GM23338 (cell line): ENCODE data around the gene PRMT5. TPM values are rescaled to one million over a fixed set of nuclear protein-coding genes. Genes with fewer than 3 reads are reported as not detected.

Experiments
- ATAC-seq: fragments of 200-7000 bp; cut with Tn5 transposase; 3 replicates; pipeline ENCODE4 v1.9.1; 2020
- DNase-seq: peaks from one replicate; pipeline ENCODE4 v3.0.0-alpha.2; 2015; ENCODE audit warnings: low spot score
- H2AFZ ChIP-seq: fragments of 200-600 bp; sonication (generic); 2 replicates; pipeline ENCODE4 v1.8.0; 2016; ENCODE audit warnings: antibody characterized with exemption, mild to moderate bottlenecking, moderate library complexity
- H3F3A ChIP-seq: fragments of 200-600 bp; sonication (generic); replicated peaks from 2 replicates; pipeline ENCODE4 v1.8.0; 2017; ENCODE audit warnings: antibody characterized with exemption, mixed run types, low read depth
- H3K27ac ChIP-seq: fragments of 200-600 bp; sonication (generic); 2 replicates; pipeline ENCODE4 v1.6.1; 2016; ENCODE audit warnings: low read depth
- H3K27me3 ChIP-seq: fragments of 200-600 bp; sonication (generic); 2 replicates; pipeline ENCODE4 v1.8.0; 2016; ENCODE audit warnings: mild to moderate bottlenecking, mixed run types, moderate library complexity; ENCODE audit not compliant: insufficient read depth
- H3K36me3 ChIP-seq: fragments of 200-600 bp; sonication (generic); 2 replicates; pipeline ENCODE4 v1.8.0; 2016; ENCODE audit warnings: mild to moderate bottlenecking; ENCODE audit not compliant: insufficient read depth
- H3K4me1 ChIP-seq: fragments of 200-600 bp; sonication (generic); 2 replicates; pipeline ENCODE4 v1.8.0; 2016; ENCODE audit warnings: mild to moderate bottlenecking, moderate library complexity; ENCODE audit not compliant: insufficient read depth
- H3K4me2 ChIP-seq: fragments of 200-600 bp; sonication (generic); 2 replicates; pipeline ENCODE4 v1.7.1; 2017; ENCODE audit warnings: mixed run types
- H3K4me3 ChIP-seq: fragments of 200-600 bp; sonication (generic); 2 replicates; pipeline ENCODE4 v1.6.1; 2016; ENCODE audit warnings: mixed run types
- H3K79me2 ChIP-seq: fragments of 200-600 bp; sonication (generic); replicated peaks from 2 replicates; pipeline ENCODE4 v1.8.0; 2017; ENCODE audit warnings: mild to moderate bottlenecking; ENCODE audit not compliant: insufficient read depth
- H3K9me2 ChIP-seq: fragments of 200-600 bp; sonication (generic); 2 replicates; pipeline ENCODE4 v1.8.0; 2017; ENCODE audit not compliant: insufficient read depth
- H4K20me1 ChIP-seq: fragments of 200-600 bp; sonication (generic); replicated peaks from 2 replicates; pipeline ENCODE4 v1.8.0; 2017; ENCODE audit warnings: mild to moderate bottlenecking; ENCODE audit not compliant: insufficient read depth
- H3K27ac Mint-ChIP-seq: 2 replicates; pipeline ENCODE4 v1.8.0; 2020; ENCODE audit warnings: inconsistent platforms, mild to moderate bottlenecking, moderate library complexity, mixed read lengths
- H3K27me3 Mint-ChIP-seq: 3 replicates; pipeline ENCODE4 v1.8.0; 2022; ENCODE audit warnings: low read depth, mild to moderate bottlenecking, moderate library complexity, mixed read lengths, inconsistent platforms; ENCODE audit not compliant: insufficient read depth, poor library complexity
- H3K36me3 Mint-ChIP-seq: 3 replicates; pipeline ENCODE4 v1.8.0; 2021; ENCODE audit warnings: low read depth, mild to moderate bottlenecking, inconsistent platforms, moderate library complexity, mixed read lengths
- H3K4me1 Mint-ChIP-seq: 3 replicates; pipeline ENCODE4 v1.8.0; 2020; ENCODE audit warnings: mild to moderate bottlenecking, inconsistent platforms, mixed read lengths
- H3K4me3 Mint-ChIP-seq: 3 replicates; pipeline ENCODE4 v1.8.0; 2021; ENCODE audit warnings: moderate library complexity, mild to moderate bottlenecking, inconsistent platforms, mixed read lengths
- H3K9me3 Mint-ChIP-seq: 3 replicates; pipeline ENCODE4 v1.8.0; 2020; ENCODE audit warnings: moderate library complexity, mild to moderate bottlenecking, inconsistent platforms, mixed read lengths
- CREB1 ChIP-seq: fragments of 250-450 bp; sonication (Bioruptor Pico); IDR thresholded peaks from 2 replicates; pipeline ENCODE4 v1.5.0; 2020; ENCODE audit warnings: low read depth, mild to moderate bottlenecking, moderate library complexity
- CTCF ChIP-seq, 2 experiments: fragments of 200-600 bp in 1 of 2; sonication (generic) in 1 of 2; conservative IDR thresholded peaks; 2 replicates each; pipeline versions ENCODE4 v1.5.1 to v1.6.1; 2016 to 2017; ENCODE audit warnings: antibody characterized with exemption in 2 of 2, low read depth in 2 of 2, mild to moderate bottlenecking in 2 of 2, moderate library complexity in 1 of 2
- ETS1 ChIP-seq: IDR thresholded peaks from 2 replicates; pipeline ENCODE4 v1.6.1; 2016; ENCODE audit warnings: antibody characterized with exemption
- EZH2phosphoT487 ChIP-seq: fragments of 200-600 bp; sonication (generic); IDR thresholded peaks from one replicate; pipeline ENCODE4 v1.8.1; 2018; ENCODE audit warnings: antibody characterized with exemption; ENCODE audit not compliant: unreplicated experiment
- JUNB ChIP-seq: IDR thresholded peaks from one replicate; pipeline ENCODE4 v1.6.1; 2016; ENCODE audit warnings: antibody characterized with exemption; ENCODE audit not compliant: unreplicated experiment
- NANOG ChIP-seq: IDR thresholded peaks from 2 replicates; pipeline ENCODE4 v1.6.1; 2016; ENCODE audit warnings: antibody characterized with exemption, borderline replicate concordance
- STAT1 ChIP-seq: IDR thresholded peaks from one replicate; pipeline ENCODE4 v1.6.1; 2016; ENCODE audit warnings: antibody characterized with exemption; ENCODE audit not compliant: unreplicated experiment
- ZNF114 ChIP-seq: fragments of 250-450 bp; sonication (Bioruptor Pico); IDR thresholded peaks from 2 replicates; pipeline ENCODE4 v1.5.0; 2020; ENCODE audit warnings: mild to moderate bottlenecking, moderate library complexity
- ZNF331 ChIP-seq: fragments of 250-450 bp; sonication (Bioruptor Pico); IDR thresholded peaks from 2 replicates; pipeline ENCODE4 v1.5.0; 2020; ENCODE audit warnings: low read depth, mild to moderate bottlenecking, moderate library complexity
- ZNF462 ChIP-seq: fragments of 250-450 bp; sonication (Bioruptor Pico); IDR thresholded peaks from 2 replicates; pipeline ENCODE4 v1.5.0; 2020; ENCODE audit warnings: mild to moderate bottlenecking, moderate library complexity
- polyA plus RNA-seq: library from polyadenylated mRNA; unstranded; fragments of >200 nt; fragmentation: Nextera tagmentation; extraction: Ambion mirVana; gene quantifications from 2 replicates; pipeline ENCODE4 v1.2.1, GENCODE V29; 2016
- total RNA-seq: library from RNA; depleted of rRNA; stranded (reverse); fragments of >200 nt; shearing (Covaris generic); gene quantifications from 2 replicates; pipeline ENCODE4 v1.2.3, GENCODE V29; 2014

PRMT5 gene
- total and polyA plus RNA-seq, 2 experiments from 2014 or later: 68.8 to 124 TPM

GRCh38 chr14:22978487-22978837, 49.3 kb upstream of the PRMT5 start (continued):
- TF ChIP-seq ETS1: no peak

- H3K9me2 ChIP-seq: no peaks in the 10 kb centered on the region
- H3K27me3 ChIP-seq: peaks cover 19% of the 10 kb centered on the region
- H3K36me3 ChIP-seq: peaks cover 27% of the 10 kb centered on the region
- Mint-ChIP-seq H3K27ac (peak overlapping the region; percentile 92), H3K9me3 (no peaks in the 10 kb centered on the region), H3K27me3 (peaks cover 25% of the 10 kb centered on the region), H3K4me1 (peaks cover 48% of the 10 kb centered on the region), H3K4me3 (peak overlapping the region; percentile 69), H3K36me3 (peaks cover 62% of the 10 kb centered on the region)
- H3K79me2 ChIP-seq: peaks cover 47% of the 10 kb centered on the region
- no peaks in the 10 kb centered on the region; the same call in 1 of the 2 replicates for H4K20me1 ChIP-seq
- no peak overlapping the region for H2AFZ ChIP-seq
- peak; percentile 96 for DNase-seq
- peak overlapping the region; percentile 92 for H3K4me2 ChIP-seq
- peak overlapping the region; percentile 70 for H3K4me3 ChIP-seq
- H3F3A ChIP-seq: peaks cover 42% of the 10 kb centered on the region
- H3K27ac ChIP-seq: peak overlapping the region; percentile 99
- ATAC-seq: peak; percentile 57
- peaks cover 36% of the 10 kb centered on the region for H3K4me1 ChIP-seq
- TF ChIP-seq JUNB (no peak), ZNF114 (CRISPR knock-in tag) (no peak), ZNF462 (no peak), CREB1 (peak; percentile 71), NANOG (peak; percentile 19; the same call in 1 of the 2 replicates), EZH2phosphoT487 (no peak), ZNF331 (CRISPR knock-in tag) (no peak), CTCF (conservative IDR thresholded peaks at IDR 0.05; ENCODE audit: low read depth in 2 of 2) (no peak), STAT1 (no peak), ETS1 (no peak)
Measured at GRCh38 chr14:22977684-22978486, 48.7 kb upstream of the PRMT5 start.
